Ramos (cell line): ENCODE data around the gene SLFN12L.
"Not testable (repeated sequence)": the region's sequence is repeated elsewhere in the genome, so short reads cannot be mapped to it uniquely, and the experiment has no call there.

Experiments used
- in situ Hi-C: fragments of 300-500 bp; cut with MboI; formaldehyde crosslinking; loops from one replicate; pipeline ENCODE4 v1.14.3; 2022; ENCODE audit warnings: low sequenced_read_pairs; ENCODE audit not compliant: unreplicated experiment

SLFN12L gene

GRCh38 chr17:35543856-35544255 is 6.4 kb upstream of the SLFN12L start:
- in situ Hi-C loops = no loop called here

- in situ Hi-C loops = no loop called here
These were observed 5.5 kb upstream of the SLFN12L start for GRCh38 chr17:35542990-35543389.

DNA sequence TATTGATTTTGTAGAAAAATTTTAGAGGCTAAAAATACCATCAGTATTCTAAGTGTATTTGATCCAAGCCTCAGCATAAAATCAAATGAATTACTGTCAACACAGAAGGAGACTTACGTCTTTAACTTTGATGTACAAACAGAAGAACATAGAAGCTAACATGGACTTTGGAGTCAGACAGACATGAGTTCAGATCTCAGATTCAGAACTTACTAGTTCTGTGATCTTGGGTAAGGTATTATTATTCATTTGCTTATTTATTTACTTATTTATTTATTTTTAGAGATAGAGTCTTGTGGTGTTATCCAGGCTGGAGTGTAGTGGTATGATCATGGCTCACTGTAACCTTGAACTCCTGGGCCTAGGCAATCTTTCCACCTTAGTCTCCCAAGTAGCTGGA is 4.0 kb upstream of the SLFN12L start:
- in situ Hi-C loops = no loop called here

DNA sequence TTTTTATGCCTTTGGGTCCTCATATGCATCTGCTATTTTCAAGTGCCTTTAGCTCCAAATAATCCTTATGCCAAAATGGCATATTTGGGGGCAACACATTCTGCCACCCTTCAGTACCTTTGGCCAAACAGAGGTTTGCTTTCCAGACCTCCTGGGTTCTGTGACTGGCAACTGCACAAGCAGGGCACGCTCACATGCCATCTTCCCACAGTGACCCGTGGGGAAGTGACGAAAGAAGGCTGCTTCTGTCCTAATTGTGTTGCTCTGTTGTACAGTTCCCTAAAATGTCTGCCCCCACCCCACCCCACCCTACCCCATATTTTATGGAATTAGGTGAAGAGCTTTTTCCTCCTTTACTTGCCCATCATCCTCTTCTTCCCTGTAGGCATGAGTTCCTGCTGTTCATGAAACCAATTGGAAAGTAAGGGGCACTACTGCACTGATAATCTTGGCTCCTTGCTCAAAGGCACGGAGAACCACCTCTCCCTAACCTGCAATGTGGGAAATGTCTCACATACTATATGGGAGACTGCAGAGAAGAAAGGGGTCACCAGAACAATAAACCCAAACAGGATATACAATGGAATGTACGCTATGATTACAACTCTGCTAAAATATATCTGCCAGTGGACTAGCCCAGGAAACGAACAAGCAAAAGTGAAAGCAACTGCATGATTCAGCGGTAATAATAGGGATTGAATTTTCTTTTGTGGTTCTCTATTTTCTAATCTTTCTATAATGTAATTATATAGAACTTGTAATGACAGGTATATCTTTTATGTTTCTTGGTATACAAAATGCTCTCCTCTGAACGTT is 3.3 kb upstream of the SLFN12L start:
- in situ Hi-C loops = no loop called here

- in situ Hi-C loops = loop anchor here (5.0 to 10.0 kb wide), 2 partner anchors 227 to 375 kb away; no protein-coding TSS in a partner anchor
These were observed 2.2 kb upstream of the SLFN12L start for GRCh38 chr17:35539659-35540026.

DNA sequence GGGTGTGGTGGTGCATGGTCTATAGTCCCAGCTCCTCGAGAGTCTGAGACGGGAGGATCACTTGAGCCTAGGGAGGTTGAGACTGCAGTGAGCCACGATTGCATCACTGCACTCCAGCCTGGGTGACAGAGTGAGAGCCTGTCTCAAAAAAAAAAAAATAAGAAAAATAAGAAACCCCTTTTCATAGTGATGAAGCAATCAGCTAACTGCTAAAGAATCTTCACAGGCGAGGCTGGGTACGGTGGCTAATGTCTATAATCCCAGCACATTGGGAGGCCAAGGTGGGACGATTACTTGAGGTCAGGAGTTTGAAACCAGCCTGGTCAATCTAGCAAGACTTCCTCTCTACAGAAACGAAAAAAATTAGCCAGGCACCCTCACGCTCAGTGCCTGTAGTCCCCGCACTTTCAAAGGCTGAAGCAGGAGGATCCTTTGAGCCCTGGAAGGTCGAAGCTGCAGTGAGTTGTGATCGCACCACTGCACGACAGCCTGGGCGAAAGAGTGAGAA is 760 bp downstream of the SLFN12L start:
- in situ Hi-C loops = loop anchor here (5.0 to 10.0 kb wide), 2 partner anchors 224 to 372 kb away; no protein-coding TSS in a partner anchor

DNA sequence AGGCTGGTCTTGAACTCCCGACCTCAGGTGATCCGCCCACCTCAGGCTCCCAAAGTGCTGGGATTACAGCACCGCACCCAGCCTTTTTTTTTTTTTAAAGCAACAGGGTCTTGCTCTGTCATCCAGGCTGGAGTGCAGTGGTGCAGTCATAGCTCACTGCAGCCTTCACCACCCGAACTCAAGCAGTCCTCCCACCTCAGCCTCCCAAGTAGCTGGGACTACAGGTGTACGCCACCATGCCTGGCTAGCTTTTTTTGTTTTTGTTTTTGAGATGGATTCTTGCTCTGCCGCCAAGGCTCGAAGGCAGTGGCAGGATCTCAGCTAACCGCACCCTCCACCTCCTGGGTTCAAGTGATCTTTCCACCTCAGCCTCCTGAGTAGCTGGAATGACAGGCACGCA is 2.1 kb downstream of the SLFN12L start:
- in situ Hi-C loops = loop anchor here (5.0 to 10.0 kb wide), 2 partner anchors 223 to 371 kb away; no protein-coding TSS in a partner anchor

- in situ Hi-C loops = loop anchor here (5.0 to 10.0 kb wide), 2 partner anchors 222 to 370 kb away; no protein-coding TSS in a partner anchor
These were observed 2.8 kb downstream of the SLFN12L start for GRCh38 chr17:35534576-35535093.

GRCh38 chr17:35531160-35531559 is 6.3 kb downstream of the SLFN12L start:
- in situ Hi-C loops = loop anchor here (10.0 kb wide), 1 partner anchor 366 kb away; no protein-coding TSS in a partner anchor

GRCh38 chr17:35529866-35530265 is 7.6 kb downstream of the SLFN12L start:
- in situ Hi-C loops = loop anchor here (10.0 kb wide), 1 partner anchor 365 kb away; no protein-coding TSS in a partner anchor

GRCh38 chr17:35529326-35529725 is 8.2 kb downstream of the SLFN12L start:
- in situ Hi-C loops = not testable (repeated sequence)

- in situ Hi-C loops = no loop called here
These were observed 14.2 kb downstream of the SLFN12L start for GRCh38 chr17:35523296-35523695.

DNA sequence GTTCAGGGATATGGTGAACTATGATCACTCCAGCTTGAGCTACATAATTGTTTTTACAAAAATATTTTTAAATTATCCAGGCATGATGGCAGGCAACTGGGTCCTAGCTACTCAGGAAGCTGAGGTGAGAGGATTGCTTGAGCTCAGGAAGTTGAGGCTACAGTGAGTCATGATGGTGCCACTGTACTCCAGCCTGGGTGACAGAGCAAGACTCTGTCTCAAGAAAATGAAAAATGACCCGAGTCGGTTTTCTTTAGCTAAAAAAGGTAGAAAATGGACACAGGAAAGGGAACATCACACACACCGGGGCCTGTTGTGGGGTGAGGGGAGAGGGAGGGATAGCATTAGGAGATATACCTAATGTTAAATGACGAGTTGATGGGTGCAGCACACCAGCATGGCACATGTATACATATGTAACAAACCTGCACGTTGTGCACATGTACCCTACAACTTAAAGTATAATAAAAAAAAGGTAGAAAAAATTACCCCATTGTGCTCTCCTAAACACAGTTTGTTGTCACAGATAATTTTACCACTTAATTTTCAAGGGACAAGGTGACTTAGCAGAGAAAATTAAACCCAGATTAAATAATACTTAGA is 15.7 kb downstream of the SLFN12L start:
- in situ Hi-C loops = not testable (repeated sequence)

DNA sequence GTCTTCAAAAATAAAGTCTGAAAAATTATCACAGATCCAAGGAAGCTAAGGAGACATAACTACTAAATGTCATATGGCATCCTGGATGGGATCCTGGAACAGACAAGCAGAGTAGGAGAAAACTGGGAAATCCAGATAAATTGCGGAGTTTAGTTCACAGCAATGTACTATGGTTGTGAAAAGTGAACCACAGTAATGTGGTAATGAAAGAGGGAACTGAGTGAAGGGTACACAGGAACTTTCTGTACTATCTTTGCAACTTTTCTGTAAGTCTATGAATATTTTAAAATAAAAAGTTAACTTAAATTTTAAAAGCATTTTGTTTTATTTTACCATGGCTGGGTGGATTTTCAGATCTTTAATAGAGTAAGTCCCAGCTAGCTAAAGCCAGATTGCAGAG is 16.3 kb downstream of the SLFN12L start:
- in situ Hi-C loops = no loop called here

DNA sequence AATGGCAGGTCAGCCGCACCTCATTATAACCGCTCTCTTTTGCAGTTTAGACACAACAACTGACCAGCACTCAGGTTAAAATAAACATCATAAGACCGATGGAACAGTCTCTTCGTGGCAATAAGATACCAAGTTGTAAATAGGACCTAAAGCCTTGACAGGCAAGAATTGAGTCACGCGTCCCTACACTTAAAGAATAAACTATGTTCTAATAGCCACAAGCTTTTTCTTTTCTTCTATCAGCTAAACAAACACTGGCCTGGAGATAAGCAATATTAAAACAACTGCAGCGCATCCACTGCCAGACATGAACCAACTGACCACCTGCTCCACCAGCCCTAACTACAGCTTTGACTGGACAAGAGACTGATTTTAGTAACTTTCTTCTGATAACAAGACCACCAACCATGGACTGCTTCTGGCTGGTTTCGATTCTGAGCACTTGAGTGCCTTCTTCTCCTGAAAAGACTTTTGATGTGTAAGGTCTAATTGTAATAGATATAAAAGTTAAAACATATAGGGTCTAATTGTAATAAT is 17.5 kb downstream of the SLFN12L start:
- in situ Hi-C loops = no loop called here

GRCh38 chr17:35519439-35519838 is 18.0 kb downstream of the SLFN12L start:
- in situ Hi-C loops = no loop called here

DNA sequence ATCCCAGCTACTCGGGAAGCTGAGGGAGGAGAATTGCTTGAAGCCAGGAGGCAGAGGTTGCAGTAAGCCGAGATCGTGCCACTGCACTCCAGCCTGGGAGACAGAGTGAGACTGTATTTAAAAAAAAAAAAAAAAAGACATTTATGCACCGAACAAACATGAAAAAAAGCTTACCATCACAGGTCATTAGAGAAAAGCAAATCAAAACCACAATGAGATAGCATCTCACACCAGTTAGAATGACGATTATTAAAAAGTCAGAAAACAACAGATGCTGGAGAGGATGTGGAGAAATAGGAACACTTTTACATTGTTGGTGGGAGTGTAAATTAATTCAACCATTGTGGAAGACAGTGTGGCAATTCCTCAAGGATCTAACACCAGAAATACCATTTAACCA is 19.0 kb downstream of the SLFN12L start:
- in situ Hi-C loops = not testable (repeated sequence)

DNA sequence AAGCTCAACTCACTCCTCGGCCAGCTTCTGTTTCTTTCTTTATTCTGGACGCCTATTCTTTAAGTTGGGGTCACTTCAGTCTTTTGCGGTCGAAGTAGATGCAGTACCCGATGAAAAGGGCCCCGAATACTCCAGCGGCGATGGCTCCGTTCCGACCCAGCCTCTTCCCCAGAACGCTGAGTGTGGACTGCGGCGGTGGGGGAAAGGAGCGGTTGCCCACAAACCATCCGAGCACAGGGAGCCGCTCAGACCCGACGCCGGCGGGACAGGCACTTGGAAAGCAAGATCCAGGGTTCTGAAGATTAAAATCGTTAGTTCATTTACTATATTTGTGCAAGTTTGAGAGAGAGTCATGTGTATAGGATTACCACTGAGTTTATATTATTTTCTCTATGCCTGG is 22.5 kb downstream of the SLFN12L start:
- in situ Hi-C loops = no loop called here

GRCh38 chr17:35514564-35514963 is 22.9 kb downstream of the SLFN12L start:
- in situ Hi-C loops = no loop called here

DNA sequence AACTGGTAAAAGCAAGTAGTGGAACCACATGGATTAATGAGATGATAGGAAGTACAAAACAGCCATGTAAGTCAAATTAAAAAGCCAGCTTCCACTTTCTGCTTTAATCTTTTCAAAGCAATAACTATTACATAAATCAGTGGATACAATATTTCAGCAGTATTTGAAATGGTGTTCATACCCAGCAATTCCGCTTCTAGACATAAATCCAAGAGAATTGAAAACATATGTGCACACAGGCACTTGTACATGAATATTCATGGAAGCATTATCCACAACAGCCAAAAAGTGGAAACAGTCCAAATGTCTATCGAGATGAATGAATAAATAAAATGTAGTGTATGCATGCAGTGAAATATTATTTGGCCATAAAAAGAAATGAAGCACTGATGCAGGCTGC is 27.4 kb downstream of the SLFN12L start:
- in situ Hi-C loops = no loop called here

DNA sequence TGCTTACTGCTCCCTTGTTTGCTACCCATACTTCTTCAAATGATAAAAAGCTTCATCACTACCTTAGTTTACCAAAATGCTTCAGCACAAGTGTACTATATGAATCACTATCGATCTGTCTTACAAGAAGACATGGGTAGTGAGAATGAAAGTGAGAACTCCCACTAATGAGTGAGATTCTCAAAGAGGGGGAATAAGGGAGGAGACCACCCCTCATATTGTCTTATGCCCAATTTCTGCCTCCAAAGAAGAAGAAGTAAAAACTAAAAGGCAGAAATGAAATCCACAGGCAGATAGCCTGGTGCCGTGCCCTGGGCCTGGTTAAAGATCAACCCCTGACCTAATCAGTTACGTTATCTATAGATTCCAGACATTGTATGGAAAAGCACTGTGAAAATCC is 29.8 kb downstream of the SLFN12L start:
- in situ Hi-C loops = not testable (repeated sequence)
